Stimulated activated effector memory CD8-positive, alpha-beta T cell treated with anti-CD3 and anti-CD28 coated beads, Interleukin-12 subunit alpha, Interleukin-12 subunit beta, amount 100 ng/mL, for 72 hours (primary cell): ENCODE data around the gene STK36.

ENCODE experiments used
- ATAC-seq: fragments of 150-1000 bp; cut with Tn5 transposase; 2 replicates; pipeline ENCODE4 v1.10.0; 2021
- DNase-seq, 2 donors: peaks; one replicate each; pipeline ENCODE4 v3.0.0; 2021 to 2022; ENCODE audit warnings: low spot score in 2 of 2
- H3K27ac Mint-ChIP-seq: one replicate; pipeline ENCODE4 v1.8.0; 2022; ENCODE audit warnings: mild to moderate bottlenecking, mixed read lengths
- H3K36me3 Mint-ChIP-seq: one replicate; pipeline ENCODE4 v1.8.0; 2022; ENCODE audit warnings: mild to moderate bottlenecking, mixed read lengths
- H3K4me1 Mint-ChIP-seq: one replicate; pipeline ENCODE4 v1.8.0; 2022; ENCODE audit warnings: mixed read lengths
- H3K4me3 Mint-ChIP-seq: one replicate; pipeline ENCODE4 v1.8.0; 2022; ENCODE audit warnings: mild to moderate bottlenecking, mixed read lengths
- H3K9me3 Mint-ChIP-seq: one replicate; pipeline ENCODE4 v1.8.0; 2022; ENCODE audit warnings: mixed read lengths

Gene STK36

GRCh38 chr2:218745559-218746469 is 73.9 kb downstream of the STK36 start:
- peaks cover 15% of the 10 kb centered on the region for H3K4me1 Mint-ChIP-seq
- H3K27ac Mint-ChIP-seq = peak overlapping the region; percentile 39
- ATAC-seq (no peak), DNase-seq (no peak)
- no peak overlapping the region for H3K4me3 Mint-ChIP-seq
- no peaks in the 10 kb centered on the region for H3K9me3 Mint-ChIP-seq
- H3K36me3 Mint-ChIP-seq = peaks cover 82% of the 10 kb centered on the region

DNA sequence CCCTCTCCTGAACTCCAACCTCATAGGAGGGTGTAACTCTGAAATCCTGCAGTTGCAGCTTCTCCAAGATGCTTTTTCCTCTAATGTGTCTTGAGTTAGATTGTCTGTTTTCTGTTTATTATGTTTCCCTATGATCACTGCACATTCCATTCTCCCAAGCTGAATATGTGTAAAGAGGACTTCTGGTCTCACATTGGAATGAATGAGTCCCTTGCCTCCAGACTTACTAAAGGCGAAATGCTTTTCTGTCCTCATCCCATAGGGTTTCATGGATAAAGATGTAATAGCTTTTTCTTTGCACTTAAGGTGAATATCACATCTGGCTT is 74.5 kb downstream of the STK36 start:
- ATAC-seq = no peak
- H3K36me3 Mint-ChIP-seq = peaks cover 83% of the 10 kb centered on the region
- H3K4me1 Mint-ChIP-seq = peaks cover 15% of the 10 kb centered on the region
- no peak for DNase-seq
- H3K27ac Mint-ChIP-seq = peak overlapping the region; percentile 39
- H3K9me3 Mint-ChIP-seq = no peaks in the 10 kb centered on the region
- H3K4me3 Mint-ChIP-seq = no peak overlapping the region

GRCh38 chr2:218746960-218747359 is 75.1 kb downstream of the STK36 start:
- H3K27ac Mint-ChIP-seq = no peak overlapping the region
- H3K4me1 Mint-ChIP-seq = peaks cover 15% of the 10 kb centered on the region
- no peak overlapping the region for H3K4me3 Mint-ChIP-seq
- peaks cover 83% of the 10 kb centered on the region for H3K36me3 Mint-ChIP-seq
- DNase-seq (no peak), ATAC-seq (no peak)
- no peaks in the 10 kb centered on the region for H3K9me3 Mint-ChIP-seq

DNA sequence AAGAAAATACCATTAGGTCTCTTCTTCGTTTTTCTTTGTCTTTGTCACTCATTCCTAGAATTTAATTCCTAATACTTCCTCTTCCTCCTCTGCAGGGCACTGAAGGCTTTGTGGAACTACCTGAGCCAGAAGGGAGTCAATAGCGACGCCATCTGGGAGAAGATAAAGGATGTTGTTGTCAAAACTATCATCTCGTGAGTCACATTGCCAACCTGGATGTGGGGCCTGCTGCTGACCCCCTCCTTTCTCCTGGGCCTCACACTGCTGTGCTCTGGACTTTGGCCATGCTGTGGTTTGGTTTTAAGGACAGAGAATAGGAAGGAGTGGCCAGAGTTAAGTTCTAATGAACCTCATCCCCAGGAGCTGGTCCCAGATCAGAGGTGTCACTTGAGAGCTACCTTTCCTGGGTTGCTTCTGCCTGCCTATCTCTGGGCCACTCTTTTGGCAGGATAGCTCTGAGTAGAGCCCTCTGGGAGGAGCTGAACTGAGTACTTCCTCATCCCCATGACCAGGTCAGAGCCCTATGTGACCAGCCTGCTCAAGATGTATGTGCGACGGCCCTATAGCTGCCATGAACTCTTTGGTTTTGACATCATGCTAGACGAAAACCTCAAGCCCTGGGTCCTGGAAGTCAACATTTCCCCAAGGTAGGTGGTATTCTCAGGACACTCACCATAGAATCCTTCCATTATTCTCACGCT is 77.0 kb downstream of the STK36 start:
- Mint-ChIP-seq H3K9me3 (no peaks in the 10 kb centered on the region), H3K36me3 (peaks cover 86% of the 10 kb centered on the region), H3K4me1 (peaks cover 15% of the 10 kb centered on the region), H3K27ac (peak overlapping the region; percentile 45), H3K4me3 (no peak overlapping the region)
- ATAC-seq (no peak), DNase-seq (no peak)
